ENCODE results near the gene PRUNE2. TPM values are rescaled to one million over a fixed set of nuclear protein-coding genes. Genes with fewer than 3 reads are reported as not detected.

The PRUNE2 gene
- total RNA-seq, 6 donors from 2014 or later = 5.6 to 20.4 (median 8.8) TPM

DNA sequence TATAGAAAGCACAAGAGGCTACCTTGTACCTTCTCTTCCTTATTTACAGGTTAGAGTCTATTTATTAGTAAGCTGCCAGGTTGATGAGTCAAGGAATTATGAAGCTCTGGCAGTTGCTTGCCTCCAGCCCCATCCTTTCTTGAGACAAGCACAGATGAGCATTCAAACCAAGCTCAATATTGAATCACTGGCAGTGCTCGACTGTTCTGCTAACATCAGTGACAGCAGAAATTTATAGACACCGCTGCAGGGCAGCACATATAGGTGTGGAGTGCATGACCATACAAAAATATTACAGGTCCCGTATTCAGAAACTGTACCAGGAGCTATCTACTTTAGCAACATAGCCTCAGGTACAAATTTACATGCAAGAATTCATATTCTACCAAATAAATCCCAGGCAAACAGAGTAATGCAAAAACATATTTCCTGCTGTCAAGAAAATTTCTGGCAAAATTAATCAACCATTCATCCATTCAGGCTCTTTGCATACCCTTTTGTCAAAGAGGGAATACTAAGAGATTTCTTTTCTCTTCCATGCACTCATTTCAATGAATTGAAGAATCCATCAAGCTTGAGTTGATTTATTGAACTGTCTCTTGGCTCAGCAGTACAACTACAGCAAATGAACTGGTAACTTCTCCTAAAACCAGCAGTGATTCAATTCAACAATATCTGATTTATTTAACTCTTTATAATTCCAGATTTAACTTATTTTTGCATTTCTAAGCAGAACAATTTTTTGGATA is 168.6 kb downstream of the PRUNE2 start:
- H3K4me1 ChIP-seq = no peaks in the 10 kb centered on the region
- no peak for ATAC-seq (ENCODE audit: low FRiP score in 2 of 2)
- H3K27ac ChIP-seq = no peak overlapping the region
- TF ChIP-seq POLR2A (IDR thresholded peaks at IDR 0.05) (no peak), EP300 (IDR thresholded peaks at IDR 0.05) (no peak), POLR2AphosphoS5 (IDR thresholded peaks at IDR 0.05) (no peak)
- TF ChIP-seq, protein P1, sequence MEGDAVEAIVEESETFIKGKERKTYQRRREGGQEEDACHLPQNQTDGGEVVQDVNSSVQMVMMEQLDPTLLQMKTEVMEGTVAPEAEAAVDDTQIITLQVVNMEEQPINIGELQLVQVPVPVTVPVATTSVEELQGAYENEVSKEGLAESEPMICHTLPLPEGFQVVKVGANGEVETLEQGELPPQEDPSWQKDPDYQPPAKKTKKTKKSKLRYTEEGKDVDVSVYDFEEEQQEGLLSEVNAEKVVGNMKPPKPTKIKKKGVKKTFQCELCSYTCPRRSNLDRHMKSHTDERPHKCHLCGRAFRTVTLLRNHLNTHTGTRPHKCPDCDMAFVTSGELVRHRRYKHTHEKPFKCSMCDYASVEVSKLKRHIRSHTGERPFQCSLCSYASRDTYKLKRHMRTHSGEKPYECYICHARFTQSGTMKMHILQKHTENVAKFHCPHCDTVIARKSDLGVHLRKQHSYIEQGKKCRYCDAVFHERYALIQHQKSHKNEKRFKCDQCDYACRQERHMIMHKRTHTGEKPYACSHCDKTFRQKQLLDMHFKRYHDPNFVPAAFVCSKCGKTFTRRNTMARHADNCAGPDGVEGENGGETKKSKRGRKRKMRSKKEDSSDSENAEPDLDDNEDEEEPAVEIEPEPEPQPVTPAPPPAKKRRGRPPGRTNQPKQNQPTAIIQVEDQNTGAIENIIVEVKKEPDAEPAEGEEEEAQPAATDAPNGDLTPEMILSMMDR (IDR thresholded peaks at IDR 0.05) = no peak
- 80 to 87% methylated on average over 3 of the region's 3 CpGs for WGBS, 2 donors
- DNase-seq = no peak
- no peak overlapping the region for H3K4me3 ChIP-seq
- no peaks in the 10 kb centered on the region for H3K36me3 ChIP-seq
- no peaks in the 10 kb centered on the region for H3K27me3 ChIP-seq
- H3K9me3 ChIP-seq = no peaks in the 10 kb centered on the region

DNA sequence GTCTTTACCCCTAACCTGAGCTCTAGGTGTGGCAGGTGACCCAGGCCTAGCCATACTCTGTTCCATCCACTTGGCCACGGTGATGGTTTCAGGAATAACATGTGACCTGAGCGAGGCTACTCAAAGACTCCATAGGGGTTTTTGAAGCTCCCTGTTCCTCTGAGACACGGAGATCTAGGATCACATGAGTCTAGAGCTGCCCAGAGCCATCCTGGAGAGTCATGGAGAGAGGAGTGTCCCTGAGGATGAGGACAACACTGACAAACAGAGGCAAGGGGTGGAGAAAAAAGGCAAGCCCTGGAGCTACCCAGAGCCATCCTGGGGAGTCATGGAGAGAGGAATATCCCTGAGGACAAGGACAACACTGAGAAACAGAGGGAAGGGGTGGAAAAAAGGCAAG is 171.2 kb downstream of the PRUNE2 start:
- Histone ChIP-seq H3K4me3 (no peak overlapping the region), H3K27me3 (no peaks in the 10 kb centered on the region), H3K27ac (no peak overlapping the region), H3K36me3 (no peaks in the 10 kb centered on the region), H3K4me1 (no peaks in the 10 kb centered on the region), H3K9me3 (no peaks in the 10 kb centered on the region)
- no peak for DNase-seq
- TF ChIP-seq, protein P1 (IDR thresholded peaks at IDR 0.05) = no peak
- ATAC-seq (ENCODE audit: low FRiP score in 2 of 2) = peak in 1 of 2 donors; percentile 49
- 85 to 93% methylated on average over 3 of the region's 3 CpGs for WGBS, 2 donors

DNA sequence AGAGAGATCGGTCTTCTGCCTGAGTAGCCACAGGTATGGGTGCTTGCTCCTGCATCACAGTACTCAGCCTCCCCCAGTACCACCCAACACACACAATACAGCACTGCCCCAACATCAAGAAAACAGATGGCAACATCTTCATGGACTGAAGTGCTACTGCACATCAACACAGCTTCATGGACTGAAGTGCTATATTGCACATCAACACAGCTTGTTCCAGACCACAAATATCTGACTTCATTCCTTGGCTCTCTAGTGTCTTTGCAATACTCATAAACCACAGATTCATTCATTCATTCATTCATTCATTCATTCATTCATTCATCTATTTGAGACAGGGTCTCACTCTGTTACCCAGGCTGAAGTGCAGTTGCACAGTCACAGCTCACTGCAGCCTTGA is 172.8 kb downstream of the PRUNE2 start:
- Histone ChIP-seq H3K27me3 (no peaks in the 10 kb centered on the region), H3K4me3 (no peak overlapping the region), H3K4me1 (no peaks in the 10 kb centered on the region), H3K36me3 (no peaks in the 10 kb centered on the region), H3K9me3 (no peaks in the 10 kb centered on the region), H3K27ac (no peak overlapping the region)
- ATAC-seq (ENCODE audit: low FRiP score in 2 of 2) (no peak), DNase-seq (no peak)
- TF ChIP-seq, protein P1 (IDR thresholded peaks at IDR 0.05) = no peak
- TF ChIP-seq POLR2A (IDR thresholded peaks at IDR 0.05) (no peak), POLR2AphosphoS5 (IDR thresholded peaks at IDR 0.05) (no peak), EP300 (IDR thresholded peaks at IDR 0.05) (no peak)
- 91 to 95% methylated on average over 1 of the region's 1 CpG for WGBS, 2 donors

DNA sequence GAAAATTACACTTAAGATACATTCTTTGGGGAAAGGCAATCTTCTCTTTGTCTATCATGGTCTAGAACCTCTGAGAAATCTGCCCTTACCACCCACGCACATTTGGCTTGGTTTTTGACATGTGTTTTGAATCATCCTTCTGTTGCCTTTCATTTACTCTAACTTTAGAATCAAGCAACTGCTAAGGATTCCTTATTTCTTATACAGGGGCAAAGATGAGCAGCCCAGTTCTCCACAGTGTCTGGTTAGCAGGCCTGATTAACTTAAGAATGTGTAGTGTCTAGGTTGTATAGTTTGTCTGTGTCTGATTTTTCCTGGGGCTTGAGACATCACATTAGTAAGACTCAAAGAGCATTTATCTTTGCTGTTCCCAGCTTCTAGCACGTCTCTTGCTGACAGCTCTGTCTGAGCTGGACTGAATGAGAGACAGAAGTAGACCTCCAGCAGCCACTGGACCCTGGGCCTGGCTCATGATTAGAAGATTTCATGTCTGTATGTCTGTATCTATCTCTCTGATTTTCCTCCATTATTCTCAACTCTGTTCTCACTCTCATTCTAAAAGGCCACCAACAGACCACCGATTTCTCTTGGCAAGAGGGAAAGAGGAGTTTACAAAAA is 173.5 kb downstream of the PRUNE2 start:
- TF ChIP-seq EP300 (IDR thresholded peaks at IDR 0.05) = no peak
- no peak for TF ChIP-seq POLR2A (IDR thresholded peaks at IDR 0.05)
- TF ChIP-seq, protein P1 (IDR thresholded peaks at IDR 0.05) = no peak
- TF ChIP-seq POLR2AphosphoS5 (IDR thresholded peaks at IDR 0.05) = no peak
- WGBS, 2 donors = 33 to 53% methylated on average over 3 of the region's 3 CpGs
- Histone ChIP-seq H3K36me3 (no peaks in the 10 kb centered on the region), H3K27ac (no peak overlapping the region), H3K9me3 (no peaks in the 10 kb centered on the region), H3K4me3 (no peak overlapping the region), H3K4me1 (no peaks in the 10 kb centered on the region), H3K27me3 (no peaks in the 10 kb centered on the region)
- no peak for ATAC-seq (ENCODE audit: low FRiP score in 2 of 2)
- DNase-seq = no peak

DNA sequence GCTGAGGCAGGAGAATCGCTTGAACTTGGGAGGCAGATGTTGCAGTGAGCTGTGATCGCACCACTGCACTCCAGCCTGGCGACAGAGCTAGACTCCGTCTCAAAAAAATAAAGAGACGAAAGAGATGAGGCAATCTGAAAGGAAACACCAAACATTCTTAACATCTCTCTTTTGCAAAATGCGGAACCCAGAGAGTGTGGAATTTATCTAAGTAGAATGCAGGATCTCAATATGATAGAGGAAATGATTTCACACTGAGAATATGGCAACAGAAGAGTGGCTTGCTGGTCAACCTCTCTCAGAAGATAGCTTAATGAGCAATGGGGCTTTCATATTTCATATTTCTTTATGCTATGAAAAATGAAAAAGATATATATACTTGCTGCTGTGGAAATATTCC is 175.1 kb downstream of the PRUNE2 start:
- DNase-seq (no peak), ATAC-seq (ENCODE audit: low FRiP score in 2 of 2) (no peak)
- TF ChIP-seq POLR2AphosphoS5 (IDR thresholded peaks at IDR 0.05) (no peak), EP300 (IDR thresholded peaks at IDR 0.05) (no peak), POLR2A (IDR thresholded peaks at IDR 0.05) (no peak)
- TF ChIP-seq, protein P1 (IDR thresholded peaks at IDR 0.05) = no peak
- 88 to 89% methylated on average over 6 of the region's 6 CpGs for WGBS, 2 donors
- no peak overlapping the region for H3K27ac ChIP-seq
- no peak overlapping the region for H3K4me3 ChIP-seq
- H3K9me3 ChIP-seq = no peaks in the 10 kb centered on the region
- H3K27me3 ChIP-seq = no peaks in the 10 kb centered on the region
- H3K4me1 ChIP-seq = no peaks in the 10 kb centered on the region
- no peaks in the 10 kb centered on the region for H3K36me3 ChIP-seq

Measured in upper lobe of left lung (tissue), 6 donors.